HG03558 (cell line): ENCODE measurements around the gene VSIG10L2.

ENCODE experiments used
- ATAC-seq: cut with Tn5 transposase; IDR thresholded peaks from one replicate; pipeline ENCODE4 v1.9.1; 2021; ENCODE audit warnings: moderate number of reproducible peaks; ENCODE audit not compliant: unreplicated experiment; ENCODE audit errors: extremely low read depth

VSIG10L2 gene

DNA sequence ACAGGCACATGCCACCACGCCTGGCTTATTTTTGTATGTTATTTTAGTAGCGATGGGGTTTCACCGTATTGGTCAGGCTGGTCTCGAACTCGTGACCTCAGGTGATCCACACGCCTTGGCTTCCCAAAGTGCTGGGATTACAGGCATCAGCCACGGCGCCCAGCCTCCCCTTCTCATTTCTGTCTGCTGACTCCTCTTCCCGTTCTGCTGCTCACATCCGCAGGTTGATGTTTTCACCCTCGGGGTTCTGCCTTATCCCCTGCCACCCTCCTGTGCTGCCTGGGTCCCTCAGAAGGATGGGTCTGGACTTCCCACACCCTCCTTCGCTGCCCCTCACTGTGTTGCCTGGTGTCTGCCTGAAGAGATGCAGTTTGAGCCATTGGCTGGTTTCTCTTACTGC lies 19.2 kb upstream of the VSIG10L2 start:
- no peak for ATAC-seq

DNA sequence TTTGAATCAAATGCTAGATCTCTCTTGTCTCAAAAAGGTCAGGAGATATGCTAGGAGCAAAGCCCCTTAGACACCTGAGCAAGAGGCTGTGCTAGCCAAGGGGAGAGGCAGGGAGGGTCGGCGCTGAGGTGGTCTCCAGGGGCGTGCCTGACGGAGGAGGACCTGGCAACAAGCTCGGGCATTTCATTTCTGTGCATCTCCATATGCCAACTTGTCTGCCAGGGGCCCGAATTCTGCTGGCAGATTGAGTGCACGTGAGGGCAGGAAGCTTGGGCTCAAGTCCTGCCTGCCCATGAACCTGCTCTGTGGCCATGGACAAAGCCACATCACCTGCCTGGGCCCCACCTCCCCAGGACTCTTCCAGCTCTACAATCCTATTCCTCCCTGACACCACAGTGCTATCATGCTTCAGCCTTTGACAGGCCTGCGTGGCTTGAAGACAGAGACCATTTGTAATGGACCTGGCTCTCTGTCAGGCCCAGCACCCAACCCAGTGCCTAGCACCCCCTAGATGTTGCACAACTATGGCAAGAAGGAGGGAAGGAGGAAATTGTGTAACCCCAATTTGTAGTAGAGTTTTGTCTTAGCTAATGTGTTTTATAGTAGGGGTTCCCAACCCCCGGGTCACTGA lies 16.3 kb upstream of the VSIG10L2 start:
- ATAC-seq = no peak

DNA sequence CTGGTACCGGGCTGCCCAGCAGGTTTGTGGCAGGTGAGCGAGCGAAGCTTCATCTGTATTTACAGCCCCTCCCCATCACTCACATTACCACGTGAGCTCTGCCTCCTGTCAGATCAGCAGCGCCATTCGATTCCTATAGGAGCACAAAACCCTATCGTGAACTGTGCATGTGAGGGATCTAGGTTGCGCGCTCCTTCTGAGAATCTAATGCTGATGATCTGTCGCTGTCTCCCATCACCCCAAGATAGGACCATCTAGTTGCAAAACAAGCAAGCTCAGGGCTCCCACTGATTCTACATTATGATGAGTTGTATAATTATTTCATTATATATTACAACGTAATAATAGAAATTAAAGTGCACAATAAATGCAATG lies 15.8 kb upstream of the VSIG10L2 start:
- ATAC-seq = no peak

DNA sequence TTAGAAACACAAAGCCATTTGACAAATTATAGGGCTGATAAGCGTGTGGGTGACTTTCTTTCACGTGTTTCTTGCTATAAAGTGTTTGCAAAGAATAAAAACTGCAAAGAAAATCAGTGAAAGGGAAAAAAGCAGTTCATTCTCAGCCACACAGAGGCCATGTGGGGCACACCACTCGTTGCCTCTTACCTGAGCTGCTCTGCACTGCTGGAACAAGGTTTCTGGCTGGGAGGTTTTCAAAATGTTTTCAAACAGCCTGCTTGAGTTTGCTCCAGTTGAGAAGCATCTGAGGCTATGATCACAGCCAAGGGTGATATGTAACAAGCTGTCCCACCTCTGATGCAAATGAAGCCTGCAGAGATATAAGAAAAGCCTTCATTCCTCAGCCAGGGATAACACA lies 14.7 kb upstream of the VSIG10L2 start:
- ATAC-seq = no peak

DNA sequence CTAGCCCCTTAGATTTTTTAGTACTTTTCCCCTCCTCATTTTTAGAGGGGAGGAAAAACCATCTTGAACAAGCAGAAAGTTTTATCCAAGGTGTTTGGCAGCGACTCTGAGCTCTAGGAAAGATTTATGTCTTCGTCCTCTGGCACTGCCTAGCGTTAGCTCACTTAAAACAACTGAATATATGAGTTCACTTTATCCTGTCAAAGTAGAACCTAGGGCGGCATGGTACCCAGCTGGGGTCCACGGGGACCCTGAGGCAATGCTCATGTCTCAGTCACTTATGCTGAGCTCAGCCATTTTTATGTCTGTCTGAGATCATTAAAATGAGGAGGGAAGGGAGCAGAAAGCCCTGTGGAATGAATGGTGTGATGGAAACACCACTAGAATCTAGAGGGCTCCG lies 14.2 kb upstream of the VSIG10L2 start:
- no peak for ATAC-seq

DNA sequence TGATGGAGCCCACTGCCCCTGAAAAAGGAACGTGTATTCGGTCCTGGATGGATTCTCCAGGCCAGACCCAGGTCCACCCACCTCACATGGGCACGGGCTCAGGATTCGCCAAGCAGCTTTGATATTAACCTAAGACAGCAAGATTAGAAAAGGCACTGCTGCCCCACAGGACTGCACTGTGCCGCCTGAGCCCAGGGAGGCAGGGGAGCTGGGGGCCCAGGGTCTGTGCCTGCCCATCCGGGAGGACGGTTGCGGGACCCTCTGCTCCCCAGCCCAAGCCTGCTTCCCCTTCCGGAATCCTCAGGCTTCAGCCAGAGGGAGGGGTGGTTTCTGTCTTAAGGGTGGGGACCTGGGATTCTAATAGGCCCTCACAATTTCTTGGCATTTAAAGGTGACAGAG lies 13.5 kb upstream of the VSIG10L2 start:
- no peak for ATAC-seq

DNA sequence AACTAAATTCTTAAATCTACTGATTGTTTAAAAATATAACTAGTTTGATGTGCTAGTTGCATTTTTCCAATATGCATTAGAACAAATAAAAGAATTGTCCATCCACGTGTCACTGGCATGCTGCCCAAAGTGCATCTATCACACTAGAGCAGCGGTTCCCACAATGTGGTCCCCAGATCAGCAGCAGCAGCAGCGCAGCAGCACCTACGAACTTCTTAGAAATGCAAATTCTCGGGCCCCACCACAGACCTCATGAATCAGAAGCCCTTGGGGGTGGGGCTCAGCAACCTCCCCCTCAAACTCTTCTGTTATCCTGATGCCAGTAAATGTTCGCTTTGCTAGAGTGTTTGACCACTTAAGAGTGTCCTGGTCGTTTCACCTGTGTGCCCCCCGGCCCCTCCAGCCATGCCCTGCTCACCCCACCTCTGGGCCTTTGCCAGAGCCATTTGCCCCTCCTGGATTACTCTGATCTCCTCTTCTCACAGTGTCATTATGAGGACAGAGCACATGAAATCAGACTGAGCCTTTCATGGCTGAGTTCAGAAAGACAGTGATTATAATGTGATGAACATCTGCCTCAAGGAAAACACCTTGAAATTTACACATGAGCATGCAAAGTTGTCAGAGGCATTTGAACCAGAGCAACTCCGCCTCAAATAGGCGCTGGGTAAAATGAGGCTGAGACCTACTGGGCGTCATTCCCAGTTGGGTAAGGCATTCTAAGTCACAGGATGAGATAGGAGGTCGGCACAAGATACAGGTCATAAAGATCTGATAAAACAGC lies 12.6 kb upstream of the VSIG10L2 start:
- no peak for ATAC-seq

DNA sequence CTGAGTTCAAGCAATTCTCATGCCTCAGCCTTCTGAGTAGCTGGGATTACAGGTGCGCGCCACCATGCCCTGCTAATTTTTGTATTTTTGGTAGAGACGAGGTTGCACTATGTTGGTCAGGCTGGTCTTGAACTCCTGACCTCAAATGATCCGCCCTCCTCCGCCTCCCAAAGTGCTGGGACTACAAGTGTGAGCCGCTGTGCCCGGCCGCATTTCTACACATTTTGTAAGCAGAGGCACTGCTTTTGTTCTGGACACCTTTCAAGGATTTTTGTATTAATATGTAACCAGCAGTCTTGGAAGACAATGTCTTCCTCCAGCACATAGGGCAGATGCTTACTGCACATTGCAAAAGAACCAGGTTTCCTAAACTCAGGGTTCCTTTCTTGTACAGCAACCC lies 11.4 kb upstream of the VSIG10L2 start:
- ATAC-seq = no peak

DNA sequence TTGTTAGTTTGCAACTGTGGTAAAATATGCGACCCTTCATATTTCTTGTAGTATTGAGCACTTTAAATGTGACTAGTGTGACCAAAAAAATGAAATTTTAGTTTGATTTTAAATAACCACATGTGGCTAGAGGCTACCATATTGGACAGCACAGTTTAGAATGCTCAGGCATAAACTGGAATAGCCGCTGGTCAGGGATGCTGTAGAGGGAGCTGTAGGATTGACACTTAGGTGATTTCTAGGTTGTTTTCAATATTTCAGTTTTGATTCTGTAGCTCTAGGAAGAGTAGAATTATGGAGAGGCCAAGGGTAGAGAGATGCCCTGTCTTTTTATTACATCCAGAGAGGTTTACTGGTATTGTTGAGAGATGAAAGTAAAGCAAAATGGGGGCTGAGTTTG lies 10.8 kb upstream of the VSIG10L2 start:
- no peak for ATAC-seq

DNA sequence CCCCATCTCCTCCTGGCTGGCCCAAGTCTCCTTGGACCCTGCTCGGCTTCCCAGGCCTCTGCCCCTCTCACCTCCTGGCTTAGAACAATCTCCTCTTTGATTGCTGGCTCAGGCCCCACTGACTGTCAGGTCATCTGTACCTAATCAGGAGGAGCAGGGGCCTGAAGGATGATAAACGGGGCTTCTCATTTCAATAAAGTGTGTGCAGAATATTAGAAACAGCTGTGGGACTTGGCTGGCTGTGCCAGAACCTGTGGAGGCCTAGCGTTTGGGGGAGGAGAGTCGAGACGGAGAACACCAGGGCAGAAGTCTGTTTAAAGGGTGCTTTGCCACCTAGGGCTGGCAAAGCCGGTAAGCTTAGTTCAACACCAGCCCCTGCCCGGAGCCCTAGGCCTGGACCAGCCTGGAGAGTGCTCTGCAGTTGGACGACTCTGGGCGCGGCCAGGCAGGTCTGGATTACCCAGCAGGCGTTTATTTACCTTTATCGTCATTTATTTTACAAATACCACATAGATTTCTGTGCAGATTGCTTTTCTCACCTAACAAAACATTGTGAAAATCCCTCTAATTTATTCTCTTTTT lies 10.1 kb upstream of the VSIG10L2 start:
- no peak for ATAC-seq

DNA sequence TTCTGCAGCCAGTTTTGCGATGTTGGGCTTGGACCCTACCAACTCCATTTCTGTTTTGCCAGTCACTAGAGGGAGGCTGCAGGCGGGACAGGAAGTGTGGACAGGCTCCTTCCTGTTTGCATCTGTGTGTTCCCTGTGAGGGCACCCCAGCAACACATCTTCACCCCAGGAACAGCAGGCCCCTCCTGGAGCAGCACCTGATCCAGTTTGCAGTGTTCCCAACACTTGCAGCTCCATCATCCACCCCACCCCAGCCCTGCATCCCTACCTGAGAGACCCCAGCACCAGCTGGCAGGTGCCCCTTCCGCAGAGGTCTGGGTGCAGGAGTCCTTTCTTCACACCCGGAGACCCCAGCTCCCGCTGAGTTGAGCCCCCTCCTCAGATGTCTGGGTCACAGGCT lies 7.4 kb upstream of the VSIG10L2 start:
- ATAC-seq = no peak

DNA sequence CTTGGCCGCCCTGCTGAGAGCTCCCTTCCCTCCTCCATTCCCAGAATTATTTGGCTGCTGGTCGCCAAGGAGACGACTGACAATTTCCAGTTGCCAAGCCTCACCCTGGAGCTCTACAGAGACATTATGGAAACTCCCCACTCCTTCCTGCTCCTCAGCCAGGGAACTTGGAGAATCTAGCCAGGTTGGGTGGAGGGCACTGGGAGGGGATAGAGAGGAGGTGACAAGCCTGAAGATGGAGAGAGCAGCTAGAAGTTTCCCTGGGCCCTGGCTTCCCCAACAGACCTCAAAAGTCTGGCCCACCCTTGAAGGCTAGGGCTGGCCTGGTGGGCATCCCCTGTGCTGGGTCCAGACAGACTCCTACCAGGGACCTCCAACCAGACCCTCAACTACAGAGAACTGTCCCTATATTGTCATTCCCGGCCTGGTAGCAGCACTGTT lies 6.7 kb upstream of the VSIG10L2 start:
- ATAC-seq = no peak

DNA sequence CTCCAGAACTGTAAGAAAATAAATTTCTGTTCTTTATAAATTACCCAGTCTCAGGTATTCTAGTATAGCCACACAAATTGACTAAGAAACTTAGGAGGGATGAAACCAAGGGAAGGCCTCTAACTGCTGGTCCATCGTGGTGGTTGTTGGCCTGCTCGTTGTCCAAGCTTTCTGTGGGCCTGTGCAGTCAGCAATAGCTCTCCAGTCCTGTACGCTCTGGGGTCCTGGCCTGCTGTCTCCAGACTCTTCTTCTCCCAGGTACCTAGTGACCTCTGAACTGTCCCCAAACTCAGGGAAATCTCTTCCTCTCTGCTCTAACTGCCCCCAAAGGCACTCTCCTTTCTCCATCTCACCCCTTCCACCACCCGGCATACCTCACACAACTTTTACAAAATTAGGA lies 5.7 kb upstream of the VSIG10L2 start:
- no peak for ATAC-seq

DNA sequence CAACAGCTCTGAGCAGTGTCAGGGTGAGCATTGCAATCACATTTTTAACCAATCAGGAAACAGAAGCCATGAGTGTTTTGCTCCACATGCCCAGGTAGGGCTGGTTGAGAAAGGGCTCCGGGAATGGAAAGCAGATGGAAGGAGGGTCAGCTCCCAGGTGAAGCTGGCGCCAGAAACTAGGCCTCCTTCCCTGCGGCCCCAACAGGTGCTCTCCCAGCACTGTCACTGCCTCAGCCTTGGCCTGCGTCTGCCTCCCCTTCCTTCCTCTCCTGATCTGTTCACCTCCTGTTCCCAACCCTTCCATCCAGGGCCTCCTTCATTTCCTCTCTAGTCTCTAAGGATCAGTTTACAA lies 4.6 kb upstream of the VSIG10L2 start:
- ATAC-seq = no peak

DNA sequence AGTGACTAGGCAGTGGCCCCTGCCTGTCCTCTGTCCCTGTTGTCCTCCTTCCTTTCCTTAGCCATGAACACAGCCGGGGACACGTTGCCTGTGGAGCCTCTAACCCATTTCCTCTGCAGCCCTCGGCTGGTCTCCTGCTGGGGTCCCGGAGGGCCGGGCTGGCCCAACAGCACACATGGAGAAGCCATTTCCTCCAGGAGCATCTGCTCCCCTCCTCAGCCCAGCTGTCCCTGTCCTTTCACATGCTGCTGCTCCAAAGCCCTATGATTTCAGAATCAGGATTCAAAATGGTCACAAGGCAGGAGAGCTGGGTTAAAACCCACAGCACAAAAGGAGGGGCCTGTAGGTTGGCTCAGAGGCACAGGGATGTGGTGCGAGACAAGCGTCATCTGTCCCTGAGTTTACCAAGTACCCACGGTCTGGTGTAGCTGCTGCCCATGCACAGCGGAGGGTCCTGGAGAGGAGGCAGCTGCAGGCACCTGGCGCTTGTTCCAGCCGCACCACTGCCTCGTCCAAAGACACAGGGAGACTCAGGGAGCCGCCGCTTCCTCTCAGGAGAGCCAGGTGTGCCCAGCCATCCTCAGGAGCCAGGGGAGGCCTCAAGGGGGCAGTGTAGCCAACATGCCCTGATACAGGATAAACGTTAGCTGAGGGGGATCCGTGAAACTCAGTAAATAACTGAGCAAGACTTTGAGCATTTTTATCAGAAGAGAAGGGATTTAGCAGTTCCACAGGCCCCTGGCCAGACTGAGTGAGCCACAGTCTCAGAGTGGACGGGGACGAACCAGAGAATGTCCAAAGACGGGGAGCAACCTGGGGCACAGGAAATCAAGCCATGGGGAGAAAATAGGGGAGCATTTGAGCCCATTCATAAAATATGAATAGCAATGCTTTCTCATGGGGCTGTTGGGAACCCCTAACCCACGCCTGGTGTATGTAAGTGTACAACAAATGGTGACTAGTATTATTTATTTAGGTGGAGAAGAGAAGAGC lies 3.9 kb upstream of the VSIG10L2 start:
- no peak for ATAC-seq

DNA sequence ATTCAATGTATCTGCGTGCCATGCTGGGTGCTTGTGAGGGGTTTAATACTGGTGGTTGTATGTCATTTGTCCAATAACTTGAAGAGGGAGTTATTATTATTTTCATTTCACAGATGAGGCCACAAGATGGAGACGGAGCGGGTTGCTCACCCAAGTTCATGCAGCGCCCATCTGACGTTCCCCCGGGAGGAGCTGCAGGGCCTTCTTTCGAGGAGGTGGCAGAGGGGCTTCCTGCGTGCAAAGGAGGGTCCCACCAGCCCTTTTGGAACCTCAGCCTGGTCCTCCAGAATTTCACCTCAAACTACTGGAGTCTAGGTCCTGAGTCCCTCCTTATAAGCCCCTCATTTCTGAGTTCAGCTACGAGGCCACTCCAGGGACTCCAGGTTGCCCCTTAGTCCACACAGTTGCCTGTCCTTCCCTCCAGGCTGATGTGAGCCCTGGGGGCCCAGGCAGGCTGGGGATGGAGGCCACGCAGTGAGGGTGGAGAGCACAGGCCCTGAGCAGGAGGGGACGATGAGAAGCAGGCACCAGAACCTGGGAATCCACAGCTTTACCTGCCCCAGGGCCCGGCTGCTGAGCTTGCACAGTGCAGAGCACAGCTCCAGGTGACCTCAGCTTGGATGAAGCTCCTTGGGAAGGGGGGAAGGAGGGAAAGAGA lies 2.9 kb upstream of the VSIG10L2 start:
- no peak for ATAC-seq

DNA sequence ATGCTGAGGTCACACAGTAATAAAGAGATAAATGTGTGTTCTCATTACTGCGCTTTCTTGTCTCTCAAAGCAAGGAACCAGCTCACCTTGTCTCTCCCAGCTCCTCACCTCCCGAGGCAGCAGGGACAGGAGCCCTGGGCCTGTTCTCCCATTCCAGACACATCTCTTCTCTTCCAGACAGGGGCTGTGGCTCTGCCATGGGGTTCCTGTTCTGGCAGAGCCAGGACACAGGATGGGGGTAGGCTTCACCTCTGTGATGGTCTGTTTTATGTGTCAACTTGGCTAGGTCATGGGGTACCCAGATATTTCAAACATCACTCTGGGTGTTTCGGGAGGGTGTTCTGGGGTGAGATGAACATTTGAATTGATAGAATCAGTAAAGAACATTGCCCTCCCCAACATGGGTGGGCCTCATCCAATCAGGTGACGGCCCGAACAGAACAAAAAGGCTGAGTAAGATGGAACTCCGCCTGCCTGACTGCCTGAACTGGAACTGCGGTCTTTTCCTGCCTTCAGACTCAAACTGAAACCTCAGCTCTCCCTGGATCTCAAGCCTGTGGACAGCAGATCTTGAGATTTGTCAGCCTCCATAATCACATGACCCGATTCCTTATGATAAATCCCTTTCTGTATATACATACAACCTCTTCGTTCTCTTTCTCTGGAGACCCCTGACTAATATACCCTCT lies 2.0 kb upstream of the VSIG10L2 start:
- ATAC-seq = no peak

DNA sequence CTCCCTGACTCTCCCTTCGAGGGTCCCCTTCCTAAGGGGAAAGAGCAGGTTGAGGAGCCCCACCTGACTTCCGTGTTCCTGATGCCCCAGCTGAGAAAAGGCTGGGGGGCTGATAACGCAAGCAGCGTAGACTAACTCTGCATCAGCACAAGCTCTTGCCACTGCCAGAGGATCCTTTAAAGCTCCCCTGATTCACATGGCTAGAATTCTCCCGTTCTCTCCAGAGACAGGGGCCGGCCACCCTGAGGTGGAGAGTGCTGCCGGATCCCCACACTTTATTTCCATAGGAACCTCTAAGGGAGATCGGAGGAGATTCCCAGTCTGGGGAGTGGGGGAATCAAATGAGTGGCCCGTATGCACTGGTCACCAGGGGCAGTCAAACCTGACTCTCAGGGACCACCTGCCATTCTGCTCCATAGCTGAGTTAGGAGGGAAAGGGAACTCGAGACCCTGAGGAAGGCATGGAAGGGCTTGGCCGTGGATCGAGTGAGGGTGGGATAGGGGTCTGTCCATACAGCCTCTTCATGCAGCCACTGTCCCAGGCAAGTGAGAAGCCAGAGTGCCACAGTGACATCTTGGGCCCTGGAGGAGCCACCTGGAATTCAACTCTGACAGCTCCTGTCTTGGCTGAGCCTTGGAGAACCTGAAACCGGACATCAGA lies 1.4 kb upstream of the VSIG10L2 start:
- no peak for ATAC-seq
